Femur (tissue), 1 donor: Measurements from ENCODE around the gene NR3C2.
"Not testable (repeated sequence)": the region's sequence is repeated elsewhere in the genome, so short reads cannot be mapped to it uniquely, and the experiment has no call there.

Source experiments
- DNase-seq: peaks from one replicate; pipeline ENCODE4 v3.0.0-alpha.2; 2017

NR3C2 gene

DNA sequence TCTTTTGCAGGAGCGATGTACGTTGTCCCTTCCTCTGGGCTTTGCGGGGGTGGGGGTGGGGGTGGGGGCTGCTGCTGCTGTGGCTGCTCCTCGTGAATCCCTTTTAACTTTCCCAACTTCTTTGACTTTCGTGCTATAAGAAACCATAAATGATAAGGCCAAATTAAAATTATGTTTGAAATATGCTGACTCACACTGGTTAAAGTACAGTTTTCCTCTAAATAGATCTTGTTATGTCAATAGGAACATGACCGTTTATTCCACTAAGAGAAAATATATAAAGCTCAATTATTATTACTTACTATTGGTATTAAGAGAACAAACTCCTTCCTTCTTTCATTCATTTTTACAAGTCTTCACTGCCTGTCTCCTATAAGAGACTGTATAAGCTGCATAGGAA, 287.4 kb downstream of the NR3C2 start:
- no peak for DNase-seq

DNA sequence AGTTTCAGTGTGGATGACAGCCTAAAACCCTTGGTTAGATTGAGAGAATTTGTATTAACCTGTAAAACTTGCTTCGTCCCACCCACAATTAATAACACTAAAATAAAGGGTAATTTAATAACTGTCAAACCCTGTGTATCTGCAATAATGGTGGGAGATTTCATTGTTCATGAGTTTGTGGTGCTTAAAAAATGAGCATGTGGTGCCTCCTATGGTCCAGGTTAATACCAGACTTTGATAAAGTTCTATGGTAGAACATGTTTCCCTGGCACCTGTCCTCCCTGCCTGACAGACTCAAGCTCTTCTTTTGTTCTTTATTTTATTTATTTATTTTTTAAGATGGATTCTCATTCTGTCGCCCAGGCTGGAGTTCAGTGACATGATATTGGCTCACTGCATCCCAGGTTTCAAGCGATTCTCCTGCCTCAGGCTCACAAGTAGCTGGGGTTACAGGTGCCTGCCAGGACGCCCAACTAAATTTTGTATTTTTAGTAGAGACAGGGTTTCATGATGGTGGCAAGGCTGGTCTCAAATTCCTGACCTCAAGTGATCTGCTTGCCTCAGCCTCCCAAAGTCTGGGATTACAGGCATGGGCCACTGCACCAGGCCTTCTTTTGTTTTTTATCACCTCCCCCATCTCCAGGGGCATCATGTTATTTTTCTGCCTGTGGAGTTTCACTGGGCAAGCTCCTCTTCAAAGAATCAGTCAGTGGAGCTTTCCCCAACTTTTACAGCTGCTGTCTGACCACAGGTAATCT, 289.2 kb downstream of the NR3C2 start:
- DNase-seq: no peak

DNA sequence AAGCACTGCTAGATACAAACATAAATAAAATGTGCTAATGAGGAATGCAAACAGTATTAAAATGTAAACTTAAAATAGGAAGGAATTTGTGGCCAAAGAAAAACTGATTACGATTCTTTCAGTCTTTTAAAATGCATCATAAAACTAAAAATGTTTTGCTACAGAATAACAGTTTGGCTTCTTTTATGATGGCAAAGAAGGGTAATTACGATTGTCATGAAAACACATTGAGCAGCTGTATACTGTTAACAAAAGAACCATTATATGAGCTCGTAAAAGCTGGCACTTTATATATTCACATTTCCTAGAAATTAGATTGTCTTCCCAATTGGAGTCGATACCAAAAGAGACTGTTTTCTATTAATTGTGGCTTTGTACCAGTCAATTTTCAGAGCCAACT, 290.4 kb downstream of the NR3C2 start:
- DNase-seq: no peak

DNA sequence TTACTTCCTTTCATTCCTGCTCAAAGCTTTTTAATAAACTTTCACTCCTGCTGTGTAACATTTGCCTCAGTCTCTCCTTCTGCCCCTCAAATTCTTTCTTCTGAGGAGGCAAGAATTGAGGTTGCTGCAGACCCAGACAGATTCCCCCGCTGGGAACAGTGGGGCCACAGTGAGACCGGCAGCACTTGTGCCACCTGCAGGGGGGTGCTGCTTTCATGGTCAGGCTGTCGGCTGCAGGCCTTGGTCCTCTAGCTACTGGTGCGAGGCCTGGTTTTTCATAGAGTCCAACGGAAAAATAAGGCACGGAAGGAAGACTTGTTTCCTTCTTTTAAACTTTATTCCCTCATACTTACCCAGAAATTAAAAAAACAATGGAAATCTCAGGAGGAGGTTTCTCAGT, 296.7 kb downstream of the NR3C2 start:
- DNase-seq: no peak

DNA sequence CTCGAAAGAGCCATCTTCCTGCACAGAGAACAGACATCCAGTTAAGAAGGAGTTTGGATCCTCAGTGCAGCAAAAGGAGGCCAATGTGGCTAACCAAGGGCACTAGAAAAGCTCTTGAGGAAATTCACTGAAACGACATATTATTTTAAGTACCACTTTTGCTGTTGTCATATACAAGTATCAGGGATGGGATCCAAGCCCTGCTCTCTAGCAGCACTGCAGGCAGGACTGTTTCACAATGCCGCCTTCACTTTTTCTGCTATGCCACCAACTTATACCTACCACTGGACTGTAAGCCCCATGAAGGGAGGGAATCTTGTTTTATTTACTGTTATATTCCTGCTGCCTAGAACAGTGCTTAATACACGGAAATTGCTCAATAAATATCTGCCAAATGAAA, 299.0 kb downstream of the NR3C2 start:
- no peak for DNase-seq

DNA sequence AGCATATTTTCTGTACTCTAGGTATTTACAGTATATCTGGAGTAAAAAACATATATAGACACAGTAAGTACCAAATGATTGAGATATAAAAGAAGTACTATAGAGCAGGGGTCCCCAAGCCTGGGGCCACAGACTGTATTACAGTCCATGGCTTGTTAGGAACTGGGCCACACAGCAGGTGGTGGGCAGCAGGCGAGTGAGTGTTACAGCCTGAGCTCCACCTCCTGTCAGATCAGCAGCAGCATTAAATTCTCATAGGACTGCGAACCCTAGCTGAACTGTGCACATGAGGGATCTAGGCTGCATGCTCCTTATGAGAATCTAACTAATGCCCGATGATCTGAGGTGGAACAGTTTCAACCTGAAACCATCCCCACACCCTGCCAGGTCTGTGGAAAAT, 300.7 kb downstream of the NR3C2 start:
- no peak for DNase-seq

DNA sequence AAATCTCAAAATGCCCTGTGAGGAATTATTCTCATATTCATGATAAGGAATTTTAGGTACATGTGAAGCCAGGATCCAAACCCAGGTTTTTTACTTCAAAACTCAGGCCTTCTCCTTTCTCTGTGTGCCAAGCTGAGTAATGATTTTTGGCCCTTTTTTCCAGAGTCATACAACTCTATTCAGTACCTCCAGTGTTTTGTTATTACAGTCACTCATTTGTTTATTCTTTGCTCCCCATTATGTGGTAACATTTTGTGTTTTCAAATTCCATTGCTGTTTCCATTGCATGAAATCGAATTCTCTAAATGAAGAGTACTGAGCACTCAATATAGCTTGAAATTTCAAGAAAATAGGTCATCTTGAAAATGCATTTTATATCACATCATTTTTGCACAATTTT, 315.4 kb downstream of the NR3C2 start:
- DNase-seq: no peak

DNA sequence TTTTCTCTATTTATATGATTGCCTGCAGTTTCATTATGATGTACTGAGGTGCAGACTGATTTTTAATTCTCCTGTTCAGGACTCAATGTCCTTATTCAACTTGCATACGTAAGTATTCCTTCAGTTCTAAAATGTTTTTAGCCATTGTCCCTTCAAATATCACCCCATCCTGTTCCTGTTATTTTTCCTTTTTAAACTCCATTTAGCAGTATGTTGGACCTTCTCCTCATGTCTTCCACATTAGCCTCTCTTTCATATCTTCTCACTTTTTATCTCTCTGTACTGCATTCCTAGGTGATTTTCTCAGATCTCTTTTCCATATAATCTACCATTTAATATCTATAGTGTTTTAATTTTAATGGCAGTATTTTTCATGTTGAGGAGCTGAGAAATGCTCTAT, 317.7 kb downstream of the NR3C2 start:
- DNase-seq: no peak

DNA sequence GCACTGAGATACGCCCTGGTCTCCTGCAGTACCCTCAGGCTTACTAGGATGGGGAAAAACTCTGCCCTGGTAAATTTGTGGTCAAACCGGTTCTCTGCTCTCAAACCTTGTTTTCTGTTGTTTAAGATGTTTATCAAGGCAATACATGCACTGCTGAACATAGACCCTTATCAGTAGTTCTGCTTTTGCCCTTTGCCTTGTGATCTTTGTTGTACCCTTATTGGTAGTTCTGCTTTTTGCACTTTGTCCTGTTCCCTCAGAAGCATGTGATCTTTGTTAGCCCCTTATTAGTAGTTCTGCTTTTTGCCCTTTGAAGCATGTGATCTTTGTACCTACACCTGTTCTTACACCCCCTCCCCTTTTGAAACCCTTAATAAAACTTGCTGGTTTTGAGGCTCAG, 319.1 kb downstream of the NR3C2 start:
- not testable (repeated sequence) for DNase-seq

DNA sequence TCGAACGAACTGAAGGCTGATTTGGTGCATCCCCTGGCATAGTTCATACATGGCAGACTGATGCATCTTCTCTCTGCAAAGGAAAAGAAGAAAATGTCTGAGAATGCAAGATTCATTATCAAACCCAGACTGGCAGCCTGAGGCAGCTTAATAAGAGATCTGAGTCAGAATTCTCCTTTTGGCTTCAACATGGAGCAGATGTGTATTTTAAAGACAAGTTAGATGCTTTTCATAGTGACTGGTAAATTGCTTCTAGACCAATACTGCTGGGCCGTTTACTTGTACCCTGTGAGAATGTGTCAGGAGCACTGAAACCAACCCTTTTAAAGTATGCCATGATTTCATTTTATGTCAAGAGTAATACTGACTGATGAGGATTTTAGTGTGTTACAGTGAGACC, 322.0 kb downstream of the NR3C2 start:
- DNase-seq: no peak

DNA sequence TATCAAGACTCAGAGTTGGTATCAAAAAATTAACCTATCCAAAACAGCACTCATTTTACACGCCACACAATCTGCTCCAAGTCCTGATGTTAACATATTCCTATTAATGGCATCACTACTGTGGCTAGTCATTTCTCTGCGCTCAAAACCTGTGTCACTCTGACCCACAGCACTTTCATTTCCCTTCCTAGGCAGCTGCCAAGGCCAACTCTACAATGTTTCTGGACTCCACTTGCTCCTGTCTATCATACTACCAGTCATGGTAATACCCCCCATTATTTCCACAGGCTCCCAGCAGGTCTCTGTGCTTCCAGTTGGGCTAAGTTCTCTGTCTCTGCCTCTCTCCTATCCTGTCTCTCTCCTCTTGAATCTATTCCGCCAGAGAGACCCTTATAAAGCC, 323.6 kb downstream of the NR3C2 start:
- no peak for DNase-seq

DNA sequence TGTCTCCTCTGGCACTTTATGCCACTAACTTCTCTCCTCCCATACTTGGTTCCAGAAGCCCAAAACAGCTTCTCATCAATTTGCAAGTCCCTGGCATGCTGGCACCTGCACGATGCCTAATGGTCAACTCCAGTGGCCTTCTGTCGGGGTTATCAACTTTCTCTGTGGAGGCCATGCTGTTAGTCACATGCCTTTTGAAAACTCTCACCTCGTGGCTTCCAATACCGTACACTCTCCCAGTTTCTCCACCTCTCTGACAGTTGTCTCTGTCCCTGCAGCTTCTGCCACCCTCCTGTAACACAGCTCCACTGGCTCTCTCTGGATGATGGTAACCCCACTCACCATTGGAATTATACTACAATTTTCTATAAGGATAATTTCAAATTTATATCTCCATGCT, 324.0 kb downstream of the NR3C2 start:
- no peak for DNase-seq

DNA sequence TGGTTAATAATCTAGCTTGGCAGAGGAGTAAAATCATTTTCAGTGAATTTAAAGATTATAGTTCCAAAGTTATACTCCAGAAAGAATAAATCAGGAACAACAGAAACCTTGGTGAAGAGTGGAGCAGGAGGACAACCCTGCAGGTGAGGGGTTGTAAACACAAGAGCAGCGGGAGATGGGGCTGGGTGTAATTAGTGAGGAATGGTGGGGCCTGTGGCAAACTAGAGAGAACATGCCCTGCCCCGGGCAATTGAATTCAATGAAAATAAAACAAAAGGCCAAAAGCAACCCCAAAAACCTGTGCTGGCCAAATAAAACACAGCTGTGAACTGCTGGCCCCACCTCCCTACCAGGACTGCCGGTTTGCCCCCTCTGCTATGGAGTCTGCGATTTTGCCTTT, 325.2 kb downstream of the NR3C2 start:
- DNase-seq: no peak

DNA sequence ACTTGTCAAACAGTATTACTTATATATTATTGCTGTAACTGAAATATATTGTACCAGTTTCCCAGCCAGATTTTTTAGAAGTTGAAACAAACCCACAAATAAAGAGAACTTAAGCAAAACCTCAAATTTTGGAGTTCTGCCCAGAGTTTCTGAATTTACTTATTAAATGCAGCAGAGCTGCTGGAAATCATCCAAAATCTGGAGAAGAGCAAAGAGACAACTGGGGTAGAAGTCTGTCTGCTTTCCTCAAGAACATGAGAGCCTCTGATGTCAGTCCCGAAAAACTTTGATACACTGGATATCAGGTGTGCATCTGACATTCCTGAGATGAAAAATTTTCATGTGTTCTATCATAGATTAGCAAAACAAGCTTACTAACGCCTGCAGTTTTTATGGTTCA, 325.9 kb downstream of the NR3C2 start:
- no peak for DNase-seq

DNA sequence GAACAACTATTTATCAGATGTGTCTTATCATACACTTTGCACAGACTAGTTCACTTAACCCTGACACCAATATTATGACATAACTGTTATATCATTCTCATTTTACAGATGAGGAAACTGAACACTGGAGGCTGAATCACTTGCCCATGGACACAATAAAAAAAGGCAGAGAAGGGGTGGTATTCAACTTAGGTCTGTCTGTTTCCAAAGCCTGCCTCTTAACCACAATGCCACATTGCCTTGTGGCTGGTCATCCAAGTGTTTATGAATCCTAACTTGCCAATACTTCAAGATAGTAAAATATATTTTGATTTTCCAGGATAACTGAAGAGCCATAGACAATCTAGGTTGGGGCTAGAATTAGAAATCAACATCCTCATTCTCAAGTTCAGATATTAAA, 327.8 kb downstream of the NR3C2 start:
- DNase-seq: no peak

DNA sequence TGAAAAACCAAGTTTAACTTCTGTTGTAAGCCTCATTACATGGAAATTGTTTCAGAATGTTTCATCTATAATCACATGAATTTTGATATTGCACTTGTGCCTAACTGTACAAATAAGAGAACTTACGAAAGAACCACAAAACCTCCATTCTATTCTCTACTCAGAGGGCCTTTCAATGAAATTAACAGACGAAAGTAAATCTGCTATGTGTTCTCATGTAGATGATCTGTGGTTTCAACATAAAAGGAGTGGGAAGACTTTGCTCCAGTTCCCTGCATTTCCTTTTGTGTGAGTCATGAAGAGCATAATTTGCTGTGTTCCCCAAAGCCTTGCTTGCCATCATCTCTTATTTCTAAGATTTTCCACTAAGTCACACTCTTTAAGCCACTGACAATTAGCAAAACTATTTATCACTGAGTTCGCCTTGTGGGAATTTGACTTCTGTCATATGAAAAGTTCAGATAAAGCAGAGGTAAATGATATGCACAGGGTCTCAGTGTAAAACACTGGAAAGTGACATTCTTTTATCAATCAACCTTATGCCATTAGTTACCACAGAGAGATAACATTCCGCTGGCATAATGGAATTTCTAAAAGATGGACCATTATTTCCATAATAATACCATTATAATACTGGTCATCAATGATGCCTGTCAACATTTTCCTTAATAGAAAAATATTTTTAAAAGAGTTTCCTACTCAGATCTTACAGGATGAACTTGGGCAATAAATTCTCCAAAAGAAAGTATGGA, 329.8 kb downstream of the NR3C2 start:
- DNase-seq: no peak

DNA sequence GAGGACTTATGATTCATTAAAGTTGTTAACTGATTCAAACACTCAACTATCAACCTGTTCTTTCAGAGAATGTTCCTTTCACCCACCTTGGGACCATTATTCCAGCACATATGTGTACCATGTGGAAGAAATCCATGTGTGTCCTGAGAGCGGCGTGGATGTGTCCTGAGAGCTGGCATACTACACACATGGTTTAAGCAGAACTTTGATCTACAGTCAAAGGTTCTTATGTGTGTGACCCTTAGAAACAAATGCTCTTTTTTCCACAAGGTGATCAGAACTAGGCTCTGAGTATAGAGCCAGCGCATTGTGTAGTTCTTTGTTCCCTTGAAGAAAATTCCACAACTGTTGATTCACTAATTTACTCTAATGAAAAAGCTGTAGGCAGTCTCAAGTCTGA, 332.0 kb downstream of the NR3C2 start:
- no peak for DNase-seq

DNA sequence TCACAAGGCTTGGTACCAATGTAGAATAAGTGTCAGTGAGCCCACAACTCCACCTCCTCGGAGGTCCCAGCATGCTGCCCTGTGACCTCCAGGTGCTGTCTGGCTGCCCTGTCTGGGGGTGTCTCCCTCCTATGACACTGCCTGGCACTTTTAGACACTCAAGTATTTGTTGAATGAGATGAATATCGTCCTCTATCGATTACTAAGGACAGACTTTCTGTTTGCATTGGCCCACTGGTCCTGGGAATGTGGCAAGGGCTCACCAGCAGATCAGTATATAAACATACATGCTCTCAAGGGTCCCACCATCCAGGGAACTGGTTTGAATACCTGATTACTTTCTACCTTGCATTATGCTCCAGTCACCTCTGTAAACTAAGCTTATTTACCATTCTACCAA, 333.0 kb downstream of the NR3C2 start:
- DNase-seq: no peak

DNA sequence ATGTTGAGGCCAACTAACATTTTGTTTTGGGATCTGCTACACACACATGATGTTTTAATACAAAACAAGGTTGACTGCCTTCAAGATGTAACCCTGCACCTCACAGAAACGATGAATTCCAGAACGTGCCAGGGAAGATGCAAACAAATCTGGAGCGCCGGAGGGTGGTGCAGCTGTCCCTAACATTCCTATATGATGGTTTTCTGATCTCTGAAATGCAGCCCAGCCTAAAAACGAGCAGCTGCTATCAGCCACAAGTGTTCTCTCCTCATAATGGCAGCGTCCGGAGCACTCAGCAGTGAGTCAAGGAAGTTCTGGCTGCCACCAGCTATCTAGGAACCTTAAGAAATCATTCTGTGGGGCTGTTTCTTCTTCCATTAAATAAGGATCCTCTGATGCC, 333.4 kb downstream of the NR3C2 start:
- peak; percentile 32 for DNase-seq

DNA sequence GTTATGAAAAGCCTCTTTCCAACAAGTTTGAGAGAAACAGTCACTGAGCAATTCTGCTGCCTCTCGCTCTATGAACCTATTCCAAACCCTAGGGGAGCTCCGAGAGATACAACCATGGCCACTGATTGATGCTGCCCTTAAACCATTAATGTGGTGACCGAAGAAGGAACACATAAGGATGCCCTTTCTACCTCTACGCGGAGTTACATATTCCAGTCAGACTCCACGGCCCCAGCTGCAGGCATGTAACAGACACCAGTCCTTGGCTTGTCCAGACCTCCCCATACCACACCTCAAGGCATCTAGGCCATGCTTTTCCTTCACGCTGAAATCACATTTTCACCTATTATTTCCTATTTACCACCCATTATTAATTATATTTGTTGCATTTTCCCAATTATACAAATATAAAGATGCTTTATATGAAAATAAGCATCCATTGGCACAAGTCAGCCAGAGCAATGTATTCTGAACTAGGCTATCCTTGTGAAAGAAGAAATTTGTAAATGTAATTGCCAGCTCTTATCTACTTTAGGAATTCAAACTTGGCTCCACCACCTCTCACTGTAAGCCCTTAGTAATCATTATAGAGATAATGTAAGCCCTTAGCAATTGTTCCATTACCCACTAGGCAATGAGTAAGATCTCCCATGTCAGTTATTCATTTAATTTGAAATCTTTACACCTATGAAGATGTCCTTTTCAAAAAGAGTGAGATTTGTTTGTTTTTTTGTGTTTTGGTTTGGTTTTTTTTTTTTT, 338.4 kb downstream of the NR3C2 start:
- no peak for DNase-seq

DNA sequence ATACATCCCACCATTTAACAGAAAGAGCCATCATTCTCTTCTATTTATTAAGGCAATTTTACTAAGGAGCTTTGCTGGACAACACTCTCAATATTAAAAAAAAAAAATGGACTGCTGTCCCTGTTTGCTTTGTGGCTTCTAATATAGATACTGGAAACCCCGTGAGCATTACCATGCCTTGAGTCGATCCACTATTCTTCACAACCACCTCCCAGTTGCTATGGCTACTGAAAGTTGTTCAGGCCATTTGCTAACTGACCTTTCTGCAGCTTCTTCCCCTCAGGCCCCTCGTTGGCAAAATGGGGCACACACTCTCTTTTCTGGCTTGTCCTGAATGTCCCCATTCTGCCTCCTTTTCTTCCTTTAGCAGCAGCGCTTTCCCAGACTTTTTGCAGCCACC, 340.4 kb downstream of the NR3C2 start:
- no peak for DNase-seq

DNA sequence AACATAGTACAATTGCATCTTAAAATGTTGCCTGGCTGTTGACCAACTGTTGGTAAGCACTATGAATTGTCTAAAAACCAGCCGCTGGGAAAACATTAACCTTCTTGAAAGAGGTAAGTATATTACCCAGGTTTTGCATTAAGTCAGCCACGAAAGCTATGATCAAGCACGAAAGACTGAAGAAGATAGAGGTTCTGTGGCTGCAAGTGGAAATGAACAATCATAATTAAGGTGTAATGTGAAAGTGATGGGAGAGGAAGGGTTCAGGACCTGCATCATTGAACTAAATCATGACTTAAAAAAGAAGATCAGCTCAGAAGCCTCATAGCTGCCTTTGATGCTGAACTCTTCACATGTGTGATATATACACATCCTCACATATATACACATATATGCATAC, 341.0 kb downstream of the NR3C2 start:
- DNase-seq: no peak

DNA sequence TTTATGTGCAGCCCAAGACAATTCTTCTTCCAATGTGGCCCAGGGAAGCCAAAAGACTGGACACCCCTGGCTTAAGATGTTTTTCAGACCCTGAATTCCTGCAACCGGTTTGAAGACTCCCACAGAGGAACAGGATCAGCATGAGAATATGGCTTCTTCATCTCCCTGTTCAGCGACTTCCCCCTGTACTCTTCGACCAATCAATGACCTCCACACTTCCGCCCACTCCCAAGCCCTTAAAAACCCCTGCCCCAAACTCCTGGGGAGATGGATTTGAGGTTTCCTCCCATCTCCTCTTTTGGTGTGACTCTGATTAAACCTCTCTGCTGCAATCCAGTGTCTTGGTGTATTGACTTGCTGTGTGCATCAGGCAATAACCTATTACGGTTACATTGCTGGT, 344.4 kb downstream of the NR3C2 start:
- no peak for DNase-seq

DNA sequence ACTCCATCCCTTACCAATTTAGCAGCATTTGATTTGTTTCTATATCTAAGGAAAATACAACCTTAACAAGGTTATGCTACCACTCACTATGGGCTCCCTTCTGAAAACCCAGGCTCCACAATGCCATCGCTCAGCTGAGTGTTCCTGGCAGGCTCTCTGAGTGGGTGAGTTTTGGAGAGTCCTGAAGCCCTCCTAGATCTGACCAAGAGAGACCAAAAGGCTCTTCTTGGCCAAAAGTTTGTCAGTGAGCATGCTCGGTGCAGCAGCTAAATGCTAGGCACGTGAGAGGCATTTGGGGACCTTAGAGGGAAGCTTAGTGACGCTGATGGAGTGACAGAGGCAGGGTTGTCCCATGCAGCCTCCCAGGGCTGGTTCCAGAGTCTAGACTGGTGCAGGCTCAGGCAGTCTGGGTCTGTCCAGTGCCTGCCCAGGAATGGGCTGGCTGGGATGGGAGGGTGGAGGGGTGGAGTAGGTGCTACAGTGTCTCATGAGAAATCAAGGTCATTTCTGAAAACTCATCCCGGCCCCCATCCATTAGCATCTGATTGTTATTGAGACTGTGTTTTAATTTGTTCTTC, 346.8 kb downstream of the NR3C2 start:
- DNase-seq: no peak
